Activated CD4-positive, alpha-beta T cell treated with anti-CD3 and anti-CD28 coated beads, Interleukin-10, Interleukin-2, amounts not matched to agents 100 ng/mL and 50 ng/mL, durations not matched to agents 16 hours and 8 hours (primary cell): ENCODE data around the gene BUB1.
"Not testable (repeated sequence)": the region's sequence is repeated elsewhere in the genome, so short reads cannot be mapped to it uniquely, and the experiment has no call there.

Source experiments
- DNase-seq: peaks from one replicate; pipeline ENCODE4 v3.0.0-alpha.2; 2020

Gene BUB1

DNA sequence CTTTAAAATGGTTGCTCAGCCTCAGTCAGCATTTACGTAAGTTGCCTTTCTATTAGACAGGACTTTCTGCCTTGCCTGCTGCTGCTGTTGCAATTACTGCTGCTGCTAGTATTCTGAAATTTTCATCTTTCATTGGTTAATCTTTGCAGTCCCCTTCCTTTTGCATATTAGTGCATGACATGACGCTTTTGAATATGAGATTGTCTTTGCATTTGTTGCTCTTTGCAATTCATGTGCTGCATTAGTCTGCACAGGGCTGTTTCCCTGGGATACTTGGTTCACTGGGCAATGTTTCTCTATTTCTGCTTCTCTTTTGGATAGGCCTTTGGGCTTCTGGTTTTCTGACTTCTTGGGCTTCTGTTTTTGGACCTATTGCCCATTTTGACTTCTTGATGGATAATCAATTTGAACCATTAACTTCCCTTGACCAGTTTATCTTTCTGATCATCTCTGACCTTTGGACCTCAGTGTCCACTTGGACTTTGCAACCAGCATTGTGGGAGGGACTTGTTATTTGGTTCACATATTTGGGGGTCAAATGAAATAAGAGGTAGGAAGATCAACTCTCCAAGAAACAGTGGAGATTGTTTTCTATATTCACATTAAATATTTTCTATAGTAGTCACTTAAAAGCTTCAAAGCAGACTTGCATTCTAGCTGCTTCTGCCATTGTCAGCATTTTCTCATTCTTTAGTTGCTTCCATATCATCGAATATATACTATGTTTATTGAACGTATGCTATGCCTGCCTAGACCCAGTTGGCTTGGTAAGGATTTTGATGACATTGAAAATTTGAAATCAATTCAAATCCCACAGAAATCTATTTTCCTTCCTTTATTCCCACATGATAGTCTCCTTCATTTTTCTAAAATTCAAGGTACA lies 12.5 kb upstream of the BUB1 start:
- DNase-seq: no peak

DNA sequence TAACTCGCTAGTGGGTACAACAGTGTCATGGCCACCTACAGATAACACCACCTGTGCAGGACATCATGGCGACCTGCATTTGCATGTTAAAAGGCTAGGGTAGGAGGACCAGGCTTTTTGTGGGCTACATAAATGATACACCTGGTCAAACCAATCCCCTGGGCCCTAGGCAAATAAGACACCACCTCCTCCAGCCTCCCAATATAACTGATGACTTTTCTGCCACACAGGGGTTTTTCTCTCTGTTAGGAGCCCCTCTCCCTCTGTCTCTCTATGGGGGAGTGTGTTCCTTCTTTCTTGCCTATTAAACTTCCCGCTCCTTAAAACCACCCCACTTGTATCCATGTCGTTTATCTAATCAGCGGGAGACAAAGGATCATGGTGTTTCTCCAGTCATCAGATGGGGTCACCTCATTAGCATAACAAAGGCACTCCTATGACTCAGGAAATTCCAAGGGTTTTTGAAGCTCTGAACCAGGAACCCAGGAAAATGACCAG lies 10.8 kb upstream of the BUB1 start:
- DNase-seq: no peak

DNA sequence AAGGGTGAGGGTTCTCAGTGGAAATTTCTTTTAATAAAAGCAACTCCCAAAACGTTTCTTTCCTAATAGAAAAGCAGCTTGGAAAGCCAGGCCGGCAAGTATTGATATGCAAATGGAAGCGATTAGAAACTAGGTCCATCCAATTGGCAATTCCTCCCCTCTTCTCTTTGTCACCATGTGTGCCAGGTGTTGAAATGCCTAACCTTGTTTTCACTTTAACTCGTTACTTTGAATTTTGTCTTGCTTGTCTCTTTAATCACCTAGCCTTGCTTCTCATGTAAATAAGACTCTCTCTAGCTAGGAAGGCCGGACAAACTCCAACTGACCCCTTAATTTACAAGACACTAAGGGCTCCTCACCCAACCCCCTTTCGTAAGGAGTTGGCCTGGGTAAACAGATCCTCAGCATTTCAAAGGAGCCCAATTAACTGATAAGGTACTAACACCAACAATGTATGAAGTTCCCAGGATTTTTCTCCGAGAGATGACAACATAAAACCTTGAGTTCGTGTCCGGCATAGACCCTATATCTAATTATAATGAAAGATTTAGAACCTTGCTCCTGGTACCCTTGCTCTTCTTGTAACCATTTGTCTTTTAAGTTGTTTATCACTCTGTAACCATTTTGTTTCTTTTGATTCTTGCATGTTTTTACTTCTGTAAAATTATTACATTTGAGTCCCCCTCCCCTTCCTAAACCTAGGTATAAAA lies 10.1 kb upstream of the BUB1 start:
- not testable (repeated sequence) for DNase-seq

DNA sequence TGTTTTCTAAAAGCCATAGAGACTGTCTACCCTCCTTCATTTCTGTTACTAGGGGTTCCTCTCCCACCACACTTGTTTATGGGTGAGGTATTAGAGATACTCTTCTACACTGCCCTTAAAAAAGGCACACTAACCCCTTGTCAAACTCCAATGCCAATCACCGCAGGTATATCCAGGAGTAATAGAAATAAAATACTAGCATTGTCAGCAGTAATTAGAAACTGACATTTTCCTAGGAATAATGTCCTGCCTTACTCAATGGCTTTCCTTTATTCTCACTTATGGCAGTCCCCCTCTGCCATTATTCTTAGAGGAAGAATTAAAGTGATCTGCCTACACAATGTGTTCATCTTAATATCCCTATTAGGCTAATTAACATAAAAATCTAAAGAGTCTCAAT lies 5.0 kb upstream of the BUB1 start:
- no peak for DNase-seq

DNA sequence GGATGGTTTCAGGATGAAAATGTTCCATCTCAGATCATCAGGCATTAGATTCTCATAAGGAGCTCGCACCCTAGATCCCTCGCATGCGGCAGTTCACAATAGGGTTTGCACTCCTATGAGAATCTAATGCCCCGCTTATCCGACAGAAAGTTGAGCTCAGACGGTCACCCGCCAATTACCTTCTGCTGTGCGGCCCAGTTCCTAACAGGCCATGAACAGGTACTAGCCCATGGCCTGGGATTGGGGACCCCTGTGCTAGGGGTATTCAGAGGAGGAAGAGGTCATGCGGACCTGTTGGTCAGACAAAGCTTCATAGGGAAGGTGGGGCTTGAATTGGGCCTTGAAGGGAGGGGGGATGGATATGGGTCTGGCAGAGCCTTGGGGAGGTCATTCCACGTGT lies 4.4 kb upstream of the BUB1 start:
- DNase-seq: no peak

DNA sequence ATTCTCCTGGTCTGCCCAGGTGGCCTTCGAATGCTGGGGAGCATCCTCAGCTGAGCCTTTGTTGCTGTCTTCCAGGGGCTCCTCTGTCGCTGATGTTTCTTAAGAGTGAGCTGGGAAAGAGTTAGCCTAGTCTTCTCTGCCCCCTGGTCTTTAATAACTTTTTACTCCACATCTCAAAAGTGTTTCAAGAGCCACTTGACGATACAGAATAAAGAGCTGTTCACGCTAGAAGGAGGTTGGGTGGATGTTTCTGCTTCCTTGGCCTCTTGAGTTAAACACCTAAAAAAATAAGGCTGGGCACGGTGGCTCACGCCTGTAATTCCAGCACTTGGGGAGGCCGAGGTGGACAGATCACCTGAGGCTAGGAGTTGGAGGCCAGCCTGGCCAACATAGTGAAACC lies 2.8 kb upstream of the BUB1 start:
- no peak for DNase-seq

DNA sequence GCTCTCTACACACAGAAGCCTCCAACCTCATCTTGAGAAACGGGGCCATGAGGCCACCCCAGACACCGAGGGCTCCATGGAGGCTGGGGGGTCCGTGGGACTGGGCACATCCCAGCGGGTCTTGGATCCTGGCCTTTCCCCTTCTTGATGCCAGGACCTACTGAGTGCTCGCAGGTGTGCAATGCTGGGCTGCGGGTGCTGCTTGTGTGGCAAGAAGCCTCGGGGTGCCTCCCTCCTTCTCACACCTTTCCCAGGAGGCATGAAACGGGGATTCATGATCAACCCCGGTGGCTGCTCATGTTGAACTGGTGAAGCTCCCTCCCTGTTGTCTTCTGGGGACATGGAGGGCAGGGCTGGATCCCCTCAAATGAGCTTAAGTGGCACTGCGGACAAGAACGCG lies 2.0 kb upstream of the BUB1 start:
- no peak for DNase-seq

DNA sequence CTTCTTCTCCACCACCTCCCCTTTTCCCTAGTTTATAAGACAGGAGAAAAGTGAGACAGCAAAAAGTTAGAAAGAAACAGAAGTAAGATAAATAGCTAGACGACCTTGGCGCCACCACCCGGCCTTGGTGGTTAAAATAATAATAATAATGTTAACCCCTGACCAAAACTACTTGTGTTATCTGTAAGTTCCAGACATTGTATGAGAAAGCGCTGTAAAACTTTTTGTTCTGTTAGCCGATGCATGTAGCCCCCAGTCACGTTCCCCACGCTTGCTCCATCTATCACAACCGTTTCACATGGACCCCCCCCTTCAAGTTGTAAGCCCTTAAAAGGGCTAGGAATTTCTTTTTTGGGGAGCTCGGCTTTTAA lies 1.5 kb upstream of the BUB1 start:
- peak; percentile 8 for DNase-seq

DNA sequence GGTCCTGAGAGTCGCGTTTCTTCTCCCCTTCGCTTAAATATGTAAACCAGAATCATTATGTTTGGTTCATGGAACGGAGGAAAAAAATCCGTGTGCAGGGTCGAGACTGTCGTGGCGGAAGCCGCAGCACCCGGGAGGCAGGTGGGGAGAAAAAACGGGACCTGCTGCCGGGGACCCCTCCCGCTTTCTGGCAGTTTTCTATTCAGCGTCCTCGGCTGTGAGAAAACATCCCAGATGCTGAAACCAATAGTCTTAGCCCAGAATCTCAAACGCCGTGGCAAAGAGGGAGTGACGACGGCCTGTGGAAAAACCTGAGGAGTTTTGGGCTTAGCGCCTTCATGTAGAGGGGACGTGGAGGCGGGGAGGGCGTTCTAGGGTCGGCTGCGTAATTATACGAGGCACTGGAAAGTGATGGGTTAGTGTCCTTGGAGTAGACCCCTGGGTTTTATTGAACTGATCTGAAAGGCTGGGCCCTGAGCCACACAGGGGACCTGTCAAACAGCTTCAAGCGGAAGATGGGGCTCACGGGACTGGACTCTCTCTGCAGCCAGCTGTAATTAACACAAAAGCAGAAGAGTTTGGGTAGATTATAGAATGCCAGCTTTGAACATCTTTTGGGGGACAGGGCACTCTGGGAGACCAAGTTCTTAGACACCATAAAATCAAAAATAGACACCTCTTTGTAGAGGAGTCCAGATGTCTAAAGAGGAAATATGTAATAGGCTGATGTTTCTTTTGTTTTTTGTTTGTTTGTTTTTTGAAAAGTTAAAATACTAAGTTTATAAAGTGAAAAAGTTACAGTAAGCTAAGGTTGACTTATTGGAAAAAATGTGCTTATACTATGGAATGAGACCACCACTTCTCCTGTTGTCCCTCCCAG lies 834 bp upstream of the BUB1 start:
- DNase-seq: peak; percentile 11

DNA sequence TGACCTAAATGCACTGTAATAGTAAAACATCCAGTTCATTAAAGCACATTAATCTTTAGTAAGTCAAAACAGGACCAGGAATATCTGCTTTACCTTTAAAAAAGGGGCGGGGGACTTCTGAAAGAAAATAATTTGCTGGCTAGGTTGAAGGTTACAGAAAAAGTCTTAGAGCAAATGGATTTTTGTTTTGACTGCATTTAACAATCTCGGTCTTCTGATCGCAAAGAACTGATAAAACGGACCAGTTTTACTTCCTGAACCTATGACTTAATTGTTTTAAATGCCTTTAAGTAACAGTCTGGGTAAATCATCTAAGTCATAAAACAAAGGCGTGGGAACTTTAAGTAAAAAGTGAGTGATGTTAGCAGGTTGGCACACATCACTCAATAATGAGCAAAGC lies 783 bp downstream of the BUB1 start:
- DNase-seq: peak; percentile 23

DNA sequence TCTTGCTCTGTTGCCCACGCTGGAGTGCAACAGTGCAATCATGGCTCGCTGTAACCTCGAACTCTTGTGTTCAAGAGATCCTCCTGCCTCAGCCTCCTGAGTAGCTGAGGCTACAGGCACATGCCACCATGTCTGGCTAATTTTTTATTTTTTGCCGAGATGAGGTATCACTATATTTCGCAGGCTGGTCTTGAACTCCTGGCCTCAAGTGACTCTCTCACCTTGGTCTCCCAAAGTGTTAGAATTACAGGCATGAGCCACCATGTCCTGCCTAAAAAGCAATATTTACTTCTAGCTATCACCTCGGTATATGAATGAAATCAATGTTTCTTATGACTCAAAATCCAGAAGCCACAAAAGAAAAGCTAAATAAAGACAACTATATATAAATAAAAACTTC lies 2.2 kb downstream of the BUB1 start:
- peak; percentile 25 for DNase-seq

DNA sequence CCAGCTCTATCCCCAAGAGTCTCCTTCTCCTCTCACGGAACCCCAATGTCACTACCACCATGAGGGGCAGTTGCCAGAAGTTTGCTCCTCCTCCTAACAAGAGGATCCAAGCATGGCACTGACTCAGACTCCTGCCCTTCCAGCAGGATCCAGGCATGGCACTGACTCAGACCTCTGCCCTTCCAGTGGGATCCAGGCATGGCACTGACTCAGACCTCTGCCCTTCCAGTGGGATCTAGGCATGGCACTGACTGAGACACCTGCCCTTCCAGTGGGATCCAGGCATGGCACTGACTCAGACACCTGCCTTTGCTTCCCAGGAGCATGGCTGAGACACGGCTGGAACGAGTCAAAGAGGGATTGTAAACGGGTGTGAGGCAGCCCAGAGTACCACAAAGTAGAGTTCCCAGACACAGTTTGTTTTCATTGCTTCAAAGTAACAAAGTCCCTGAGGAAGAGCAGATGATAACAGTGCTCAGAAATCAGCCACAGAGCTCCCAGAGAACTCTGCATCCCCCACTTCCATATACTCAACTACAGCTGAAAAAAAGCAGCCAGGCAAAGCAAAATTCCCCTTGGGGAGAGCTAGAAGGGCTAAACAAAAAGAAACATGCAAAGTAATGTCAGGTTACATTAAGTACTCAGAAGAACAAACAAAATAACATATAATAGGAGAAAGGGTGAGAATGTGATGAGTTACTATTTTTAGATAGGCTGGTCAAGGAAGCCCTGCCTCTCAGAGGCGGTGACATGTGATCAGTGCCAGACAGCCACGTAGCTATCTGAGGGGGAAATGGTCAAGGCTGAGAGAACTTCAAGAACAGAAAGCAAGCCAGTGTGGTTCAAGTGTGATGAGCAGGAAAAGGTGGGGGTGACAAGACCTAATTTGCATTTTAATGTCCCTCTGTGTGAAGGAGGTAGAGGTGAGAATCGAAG lies 3.0 kb downstream of the BUB1 start:
- peak; percentile 80 for DNase-seq

DNA sequence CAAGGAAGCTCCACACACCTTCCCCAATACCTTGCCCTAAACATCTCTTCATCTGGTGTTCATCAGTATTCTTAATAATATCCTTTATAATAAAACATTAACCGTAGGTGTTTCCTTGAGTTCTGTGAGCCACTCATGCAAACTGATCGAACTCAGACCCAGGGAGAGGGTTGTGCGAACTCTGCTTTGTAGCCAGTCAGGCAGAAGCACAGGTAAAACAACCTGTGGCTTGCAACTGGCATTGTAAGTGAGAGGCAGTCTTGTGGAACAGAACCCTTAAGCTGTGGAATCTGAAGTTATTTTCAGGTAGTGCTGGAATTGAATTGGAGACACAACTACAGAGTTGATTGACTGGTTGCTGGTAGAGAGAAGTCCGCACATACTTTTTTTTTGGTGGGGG lies 4.7 kb downstream of the BUB1 start:
- DNase-seq: no peak

DNA sequence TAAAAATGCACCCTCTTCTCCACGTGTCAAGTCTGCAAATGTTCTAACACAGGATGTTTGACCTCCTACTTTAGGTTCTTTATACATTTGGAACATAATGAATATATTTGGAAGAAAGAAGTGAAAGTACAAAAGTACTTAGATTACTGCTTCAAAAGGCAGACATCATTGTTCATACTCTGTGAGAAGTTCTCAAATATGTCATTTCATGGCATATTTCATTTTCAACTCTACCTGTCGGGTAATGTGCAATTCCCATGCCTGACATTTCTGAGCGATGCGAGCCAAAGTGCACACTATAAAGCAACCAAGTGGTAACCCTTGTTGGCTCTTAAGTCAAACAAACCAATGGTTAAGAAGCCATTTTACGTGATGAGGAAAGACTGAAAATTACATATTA lies 7.0 kb downstream of the BUB1 start:
- no peak for DNase-seq

DNA sequence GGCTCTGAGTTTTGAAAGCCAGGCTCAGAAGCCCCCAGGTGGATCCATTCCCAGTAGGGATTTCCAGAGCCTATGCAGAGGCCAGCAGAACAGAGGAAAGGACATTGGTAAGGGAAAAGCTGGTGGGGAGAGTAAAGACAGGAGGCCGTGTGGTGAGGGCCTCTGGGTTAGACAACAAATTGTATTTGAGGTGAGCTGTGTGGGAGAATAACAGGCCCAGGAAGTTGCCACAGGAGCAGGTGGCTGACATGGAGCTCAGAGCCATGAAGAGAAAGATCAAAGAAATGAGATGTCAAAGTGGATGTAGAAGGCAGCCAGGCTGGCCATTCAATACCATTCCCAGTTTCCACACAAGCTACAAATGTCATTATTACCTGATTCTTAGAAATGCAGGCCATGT lies 8.8 kb downstream of the BUB1 start:
- no peak for DNase-seq

DNA sequence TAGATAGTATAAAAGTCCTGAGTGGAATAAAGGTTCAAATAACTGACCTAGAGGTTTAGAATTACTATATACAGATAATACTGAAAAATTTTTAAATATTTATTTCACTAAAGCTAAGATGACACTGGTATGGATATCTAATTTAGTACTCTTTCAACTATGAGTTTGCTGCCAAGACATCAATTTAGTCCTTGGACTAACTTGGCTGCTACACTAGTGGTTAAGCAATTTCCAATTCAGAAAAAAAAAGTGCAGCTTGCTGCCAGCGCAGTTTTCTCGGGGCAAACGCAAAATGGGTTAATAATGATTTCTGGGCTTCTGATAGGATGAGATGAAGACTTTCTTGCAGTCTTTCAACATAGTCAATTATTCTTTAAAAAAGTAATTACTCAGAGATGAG lies 10.8 kb downstream of the BUB1 start:
- DNase-seq: no peak

DNA sequence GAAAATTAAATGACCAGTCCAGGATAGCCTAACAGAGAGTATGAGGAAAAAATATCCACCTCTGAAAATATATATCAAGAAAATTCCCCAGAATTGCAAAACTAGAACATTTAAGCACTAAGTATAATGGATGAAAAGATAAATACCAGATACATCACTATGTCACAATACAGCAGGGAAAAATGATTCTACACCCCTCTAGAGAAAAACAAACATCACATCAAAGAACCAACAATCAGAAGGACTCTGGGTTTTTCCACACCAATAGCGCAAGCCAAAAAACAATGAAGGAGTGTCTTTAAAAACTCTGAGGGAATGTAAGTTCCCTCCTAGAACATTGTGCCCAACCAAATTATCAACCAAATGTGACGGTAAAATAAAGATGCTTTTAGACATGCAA lies 13.7 kb downstream of the BUB1 start:
- no peak for DNase-seq

DNA sequence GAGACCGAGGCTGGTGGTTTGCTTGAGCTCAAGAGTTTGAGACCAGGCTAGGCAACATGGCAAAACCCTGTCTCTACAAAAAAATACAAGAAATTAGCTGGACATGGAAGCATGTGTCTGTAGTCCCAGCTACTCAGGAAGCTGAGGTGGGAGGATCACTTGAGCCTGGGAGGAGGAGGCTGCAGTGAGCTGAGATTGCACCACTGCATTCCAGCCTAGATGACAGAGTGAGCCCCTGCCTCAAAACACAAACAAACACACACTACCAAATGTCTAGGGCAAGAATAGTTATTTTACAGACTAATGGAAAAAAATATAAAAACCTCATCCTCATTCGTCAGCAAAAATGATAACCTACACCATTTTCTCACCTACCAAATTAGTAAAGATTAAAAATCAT lies 15.3 kb downstream of the BUB1 start:
- no peak for DNase-seq

DNA sequence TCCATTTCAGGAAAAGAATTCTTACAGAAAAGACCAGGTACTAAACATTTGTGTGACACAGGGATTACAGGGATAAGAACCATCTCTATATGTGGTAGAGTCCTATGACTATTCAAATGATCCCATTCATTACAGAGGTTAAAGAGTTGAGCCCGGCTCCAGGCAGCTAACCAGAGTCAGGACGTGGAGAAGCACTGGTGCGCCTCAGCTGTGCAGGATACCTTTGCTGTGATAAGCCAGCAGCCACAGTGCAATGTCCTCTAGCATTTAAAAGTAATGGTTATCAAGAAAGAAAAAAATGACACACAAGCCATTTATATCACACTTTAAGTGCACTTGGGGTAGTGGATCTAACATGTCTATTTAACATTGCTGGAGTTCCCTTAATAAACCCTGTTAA lies 17.3 kb downstream of the BUB1 start:
- no peak for DNase-seq

DNA sequence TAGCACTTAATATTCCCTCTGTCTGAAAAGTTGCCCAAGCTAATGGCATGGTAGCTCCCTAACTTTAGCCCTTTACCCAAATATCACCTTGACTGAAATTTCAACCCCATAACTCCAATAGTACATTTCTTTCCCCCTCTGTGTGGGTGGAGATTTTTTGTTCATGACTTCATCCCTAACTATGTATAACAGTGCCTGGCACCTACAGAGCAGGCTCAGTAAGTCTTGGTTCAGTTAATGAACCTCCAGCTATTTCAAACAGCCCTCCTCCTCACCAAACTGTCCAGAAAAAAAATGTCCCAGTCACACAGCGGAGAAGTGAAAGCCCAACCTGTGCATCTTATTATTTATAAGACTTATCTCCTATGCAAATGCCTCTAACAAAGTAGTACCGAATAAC lies 18.6 kb downstream of the BUB1 start:
- DNase-seq: no peak

DNA sequence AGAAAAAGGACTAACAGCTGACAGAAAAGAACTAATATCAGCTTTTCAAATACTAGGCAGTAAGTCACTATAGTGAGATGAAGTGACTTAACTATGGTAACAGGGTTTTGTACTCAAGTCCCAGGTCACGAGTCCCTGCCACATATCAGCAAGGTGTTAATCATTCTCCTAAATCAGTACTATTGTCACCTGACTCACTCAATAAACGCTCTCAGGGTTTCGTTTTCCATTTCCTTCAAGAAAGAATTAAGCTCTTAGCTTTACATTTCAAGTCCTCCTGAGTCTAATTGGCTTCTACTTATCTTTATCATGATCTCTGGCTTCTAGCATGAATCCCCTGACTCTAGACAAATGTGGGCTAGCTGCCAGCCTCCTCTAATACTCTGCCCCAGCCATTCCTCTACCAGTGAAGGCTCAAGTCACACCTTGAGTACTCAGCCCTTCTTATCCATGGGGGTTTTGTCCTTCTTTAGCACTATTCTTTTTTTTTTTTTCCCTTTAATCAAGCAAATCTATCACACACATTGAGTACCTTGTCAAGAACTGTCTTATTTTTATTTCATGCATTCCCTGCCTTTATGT lies 20.0 kb downstream of the BUB1 start:
- peak; percentile 40 for DNase-seq

DNA sequence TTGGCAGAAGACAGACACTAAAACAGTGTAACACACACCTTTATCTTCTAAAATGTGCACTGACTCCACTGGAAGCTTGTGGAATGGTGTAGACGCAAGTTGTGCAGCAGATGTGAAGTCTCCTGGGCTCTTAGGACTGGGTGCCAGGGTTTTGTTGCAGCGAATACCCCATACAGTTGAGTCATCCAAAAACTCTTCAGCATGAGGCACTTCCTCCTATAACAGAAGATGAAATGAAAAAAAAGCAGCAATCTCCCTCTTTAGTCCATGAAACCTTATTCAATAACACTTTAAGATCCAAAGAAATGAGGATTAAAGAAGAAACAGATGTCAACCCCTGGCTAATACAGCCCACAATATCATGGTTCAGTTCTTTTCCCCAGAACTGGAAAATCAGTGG lies 22.2 kb downstream of the BUB1 start:
- DNase-seq: no peak
